Esophagus squamous epithelium (tissue), 5 donors: ENCODE measurements around the gene TNF. TPM values are rescaled to one million over a fixed set of nuclear protein-coding genes. Genes with fewer than 3 reads are reported as not detected.

Experiments used
- DNase-seq: peaks from one replicate; lab custom pipeline; 2025; lab: John Stamatoyannopoulos, UW
- H3K27ac ChIP-seq, 4 donors: fragments of 200-600 bp; sonication (generic); one replicate each; pipeline ENCODE4 v1.5.1; 2016 to 2019; ENCODE audit warnings: mild to moderate bottlenecking in 1 of 4
- H3K27me3 ChIP-seq, 4 donors: fragments of 200-600 bp; sonication (generic); 1 replicate in 3 of 4; 2 replicates in 1 of 4; pipeline versions ENCODE4 v1.5.1 to v1.6.0; 2017 to 2021; ENCODE audit warnings: antibody characterized with exemption in 1 of 4
- H3K36me3 ChIP-seq, 3 donors: fragments of 200-600 bp; sonication (generic); one replicate each; pipeline ENCODE4 v1.5.1; 2016 to 2019
- H3K4me1 ChIP-seq, 3 donors: fragments of 200-600 bp; sonication (generic); one replicate each; pipeline ENCODE4 v1.5.1; 2017 to 2019
- H3K4me3 ChIP-seq, 4 donors: fragments of 200-600 bp; sonication (generic); 1 replicate in 3 of 4; 2 replicates in 1 of 4; pipeline ENCODE4 v1.5.1; 2016 to 2019; ENCODE audit warnings: mild to moderate bottlenecking in 2 of 4, moderate library complexity in 1 of 4
- H3K9me3 ChIP-seq, 3 donors: fragments of 200-600 bp; sonication (generic); one replicate each; pipeline ENCODE4 v1.5.1; 2016 to 2019
- POLR2A ChIP-seq, 4 donors: fragments of 450-650 bp; IDR thresholded peaks; one replicate each; pipeline ENCODE4 v1.6.1; 2017; ENCODE audit warnings: antibody characterized with exemption in 4 of 4, mild to moderate bottlenecking in 4 of 4, moderate library complexity in 3 of 4
- WGBS, 2 donors: methylation state at CpG; one replicate each; pipeline ENCODE4 v1.1.5; 2018; 5-methylcytosine and 5-hydroxymethylcytosine counted together
- intact Hi-C: fragments of 100-400 bp; cut with DNase I; formaldehyde crosslinking; loops from one replicate; pipeline ENCODE4 v1.15.0; 2022
- total RNA-seq, 4 donors: library from RNA; depleted of rRNA; stranded (reverse); fragments of >200 nt; gene quantifications; one replicate each; pipeline ENCODE4 v1.1.0, GENCODE V29; 2016
- TF ChIP-seq, protein P1 (sequence below), 6 experiments: fragments of 450-650 bp in 4 of 6; fragments of 200-600 bp in 2 of 6; sonication (generic) in 2 of 6; IDR thresholded peaks; one replicate each; pipeline ENCODE4 v1.5.1; 2016 to 2019; ENCODE audit warnings: antibody characterized with exemption in 6 of 6, mild to moderate bottlenecking in 4 of 6, moderate library complexity in 4 of 6
- donor health status: DM: yes; HTN: yes; CAD: no.

Gene TNF
- total RNA-seq, 4 donors from 2014 or later, result 0.27 to 0.95 (median 0.61) TPM; not detected in 1

DNA sequence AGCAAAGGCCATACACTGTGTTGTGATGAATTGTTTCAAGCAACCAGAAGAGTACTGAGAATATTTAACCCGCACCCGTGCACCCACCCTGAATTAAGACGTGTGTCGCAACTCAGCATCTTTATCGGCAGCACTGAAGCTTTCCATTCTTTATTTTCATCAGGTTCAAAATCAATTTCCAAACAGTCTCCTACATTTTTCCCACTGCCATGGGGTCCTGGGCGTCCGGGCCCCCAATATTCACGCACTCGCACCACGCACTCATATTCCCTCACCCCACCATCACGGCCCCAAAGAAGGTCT is 5.0 kb downstream of the TNF start:
- intact Hi-C loops, result no loop called here
- WGBS, 2 donors, result 33 to 46% methylated on average over 11 of the region's 11 CpGs
- H3K4me3 ChIP-seq, result peak overlapping the region; percentile 53 to 84 (median 77)

DNA sequence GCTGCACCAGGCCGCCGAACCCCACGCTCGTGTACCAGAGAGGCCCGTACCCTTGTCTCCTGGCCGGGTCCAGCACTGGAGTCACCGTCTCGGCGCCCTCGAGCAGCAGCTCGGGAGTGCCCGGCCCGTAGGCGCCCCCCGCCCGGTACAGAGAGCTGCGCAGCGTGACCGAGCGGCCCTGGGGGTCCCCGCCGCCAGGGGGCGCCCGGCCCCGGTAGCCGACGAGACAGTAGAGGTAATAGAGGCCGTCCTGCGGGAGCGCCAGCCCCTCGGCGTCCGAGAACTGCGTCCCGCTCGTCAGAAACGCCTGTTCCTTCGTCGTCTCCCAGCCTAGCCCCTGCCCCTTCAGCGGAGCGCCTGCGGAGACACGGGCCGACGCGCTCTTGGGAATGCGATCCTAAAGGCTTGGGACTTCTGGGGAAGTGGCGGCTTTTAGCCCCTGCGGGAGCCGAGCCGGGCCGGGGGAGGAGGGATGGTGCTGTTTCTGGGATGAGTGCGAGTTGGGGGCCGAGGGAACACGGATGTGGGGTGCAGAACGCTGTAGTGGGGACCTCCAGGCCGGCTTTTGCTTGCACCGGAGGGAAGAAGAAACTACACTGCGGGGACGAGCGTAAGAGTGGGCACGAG is 5.6 kb downstream of the TNF start:
- Histone ChIP-seq H3K27ac (peak overlapping the region; percentile 71 to 88 (median 84)), H3K4me1 (peaks cover 16 to 34% (median 22%) of the 10 kb centered on the region in 3 donors), H3K9me3 (no peaks in the 10 kb centered on the region), H3K36me3 (no peaks in the 10 kb centered on the region), H3K4me3 (peak overlapping the region; percentile 53 to 84 (median 77)), H3K27me3 (peaks cover 0 to 4% (median 0%) of the 10 kb centered on the region in 4 donors)
- intact Hi-C loops, result no loop called here
- 0 to 1% methylated on average over 1 to 22 of the region's 62 CpGs for WGBS, 2 donors
- TF ChIP-seq POLR2A (IDR thresholded peaks at IDR 0.05), result peak in 1 of 4 donors; percentile 65
- TF ChIP-seq, protein P1, sequence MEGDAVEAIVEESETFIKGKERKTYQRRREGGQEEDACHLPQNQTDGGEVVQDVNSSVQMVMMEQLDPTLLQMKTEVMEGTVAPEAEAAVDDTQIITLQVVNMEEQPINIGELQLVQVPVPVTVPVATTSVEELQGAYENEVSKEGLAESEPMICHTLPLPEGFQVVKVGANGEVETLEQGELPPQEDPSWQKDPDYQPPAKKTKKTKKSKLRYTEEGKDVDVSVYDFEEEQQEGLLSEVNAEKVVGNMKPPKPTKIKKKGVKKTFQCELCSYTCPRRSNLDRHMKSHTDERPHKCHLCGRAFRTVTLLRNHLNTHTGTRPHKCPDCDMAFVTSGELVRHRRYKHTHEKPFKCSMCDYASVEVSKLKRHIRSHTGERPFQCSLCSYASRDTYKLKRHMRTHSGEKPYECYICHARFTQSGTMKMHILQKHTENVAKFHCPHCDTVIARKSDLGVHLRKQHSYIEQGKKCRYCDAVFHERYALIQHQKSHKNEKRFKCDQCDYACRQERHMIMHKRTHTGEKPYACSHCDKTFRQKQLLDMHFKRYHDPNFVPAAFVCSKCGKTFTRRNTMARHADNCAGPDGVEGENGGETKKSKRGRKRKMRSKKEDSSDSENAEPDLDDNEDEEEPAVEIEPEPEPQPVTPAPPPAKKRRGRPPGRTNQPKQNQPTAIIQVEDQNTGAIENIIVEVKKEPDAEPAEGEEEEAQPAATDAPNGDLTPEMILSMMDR (IDR thresholded peaks at IDR 0.05), result peak; percentile 92 to 98 (median 94)
- no peak for DNase-seq

More for the DNA sequence above, 5.0 kb downstream of the TNF start:
- Histone ChIP-seq H3K27ac (peak overlapping the region; percentile 71 to 88 (median 84)), H3K4me1 (peaks cover 16 to 31% (median 18%) of the 10 kb centered on the region in 3 donors), H3K36me3 (no peaks in the 10 kb centered on the region), H3K27me3 (peaks cover 0 to 8% (median 0%) of the 10 kb centered on the region in 4 donors), H3K9me3 (no peaks in the 10 kb centered on the region)
- DNase-seq, result no peak
- TF ChIP-seq POLR2A (IDR thresholded peaks at IDR 0.05), result no peak
- TF ChIP-seq, protein P1 (IDR thresholded peaks at IDR 0.05), result no peak

DNA sequence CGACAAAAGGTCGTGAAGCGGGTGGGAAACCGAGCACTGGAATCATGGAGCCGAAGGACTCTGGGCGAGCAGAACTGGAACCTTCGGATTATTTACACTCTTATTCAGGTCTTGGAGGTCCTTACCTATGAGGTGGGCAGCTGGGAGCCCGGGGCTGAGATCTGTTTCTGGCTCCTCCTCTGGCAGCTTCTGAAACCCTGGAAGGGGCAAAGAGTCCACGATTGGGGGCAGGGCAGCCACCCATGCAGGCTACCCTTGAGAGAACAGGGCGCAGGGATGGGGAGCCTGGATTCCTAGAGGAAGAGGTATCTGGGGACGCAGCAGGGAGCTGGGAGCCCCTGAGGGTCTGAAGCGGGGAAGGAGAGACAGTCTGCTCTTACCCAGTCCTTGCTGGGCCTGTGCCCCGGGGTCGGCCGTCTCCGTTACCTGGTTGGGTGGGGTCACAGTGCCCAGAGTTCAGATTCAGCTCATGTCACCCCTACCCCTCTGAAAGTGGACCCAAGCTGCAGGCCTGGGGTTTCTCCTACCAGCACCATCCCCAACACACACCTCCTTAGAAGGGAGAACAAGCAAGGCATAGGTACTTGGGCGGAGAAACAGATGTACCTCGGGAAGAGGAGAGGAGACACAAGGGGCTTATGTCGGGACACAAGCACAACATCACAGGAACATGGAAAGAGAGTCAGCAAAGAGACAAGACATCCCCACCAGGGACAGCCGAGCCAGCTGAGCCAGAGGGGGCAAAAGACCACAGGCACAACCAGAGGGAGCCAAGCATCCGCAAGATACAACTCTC is 6.3 kb downstream of the TNF start:
- Histone ChIP-seq H3K36me3 (no peaks in the 10 kb centered on the region), H3K27me3 (peaks cover 0 to 8% (median 0%) of the 10 kb centered on the region in 4 donors), H3K4me1 (peaks cover 16 to 41% (median 23%) of the 10 kb centered on the region in 3 donors), H3K4me3 (peak overlapping the region; percentile 53 to 84 (median 77)), H3K9me3 (no peaks in the 10 kb centered on the region), H3K27ac (peak overlapping the region; percentile 71 to 88 (median 84))
- DNase-seq, result no peak
- 20 to 33% methylated on average over 12 to 17 of the region's 21 CpGs for WGBS, 2 donors
- TF ChIP-seq POLR2A (IDR thresholded peaks at IDR 0.05), result no peak
- TF ChIP-seq, protein P1 (IDR thresholded peaks at IDR 0.05), result no peak
- intact Hi-C loops, result no loop called here

DNA sequence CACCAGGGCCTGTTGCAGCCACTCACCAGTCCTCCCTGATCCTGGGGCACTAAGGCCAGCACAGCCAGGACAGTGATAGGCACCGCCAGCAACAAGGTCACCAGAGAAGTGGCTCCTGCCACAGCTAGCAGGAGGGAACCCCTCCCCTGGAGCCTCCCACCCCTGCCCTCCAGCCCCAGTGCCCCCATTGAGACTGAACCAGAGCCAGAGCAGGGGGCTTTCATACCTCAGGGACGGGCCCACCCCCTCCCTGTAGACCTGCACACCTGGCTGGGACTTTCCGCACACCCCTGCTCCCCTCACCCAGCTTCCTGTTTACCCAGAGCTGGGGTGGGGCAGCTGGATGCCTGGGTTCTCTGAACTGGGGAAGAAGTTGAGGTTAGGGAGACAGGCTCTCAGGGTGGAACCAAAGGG is 6.9 kb downstream of the TNF start, which contains the start of gene LTB:
Gene LTB (minus strand): TSS at position 195 of the 414 bp plus-strand sequence. CDS start 7 bp downstream, at position 188.
- peak in 1 of 4 donors; percentile 10 for TF ChIP-seq POLR2A (IDR thresholded peaks at IDR 0.05)
- TF ChIP-seq, protein P1 (IDR thresholded peaks at IDR 0.05), result no peak
- intact Hi-C loops, result no loop called here
- H3K4me3 ChIP-seq, result peak within 1 kb of the TSS; percentile 53 to 84 (median 77)
- DNase-seq, result no peak
- WGBS, 2 donors, result no CpG with 5 or more reads among the region's 3 CpGs
- peak within 1 kb of the TSS; percentile 71 to 88 (median 84) for H3K27ac ChIP-seq
- no peaks in the 10 kb centered on the region for H3K9me3 ChIP-seq
- H3K27me3 ChIP-seq, result peaks cover 0 to 14% (median 0%) of the 10 kb centered on the region in 4 donors
- H3K36me3 ChIP-seq, result no peaks in the 10 kb centered on the region
- peaks cover 16 to 45% (median 23%) of the 10 kb centered on the region in 3 donors for H3K4me1 ChIP-seq
